ES-I3 (cell line): ENCODE results near the gene ZNF697.
A peak's percentile ranks its signal among the peaks of the same experiment; 100 is the strongest.
"Not testable (repeated sequence)": the region's sequence is repeated elsewhere in the genome, so short reads cannot be mapped to it uniquely, and the experiment has no call there.

Experiments
- H3K36me3 ChIP-seq: 2 replicates; pipeline ENCODE4 v1.6.1; 2013; ENCODE audit warnings: mild to moderate bottlenecking, low read length, control low read depth, moderate library complexity; ENCODE audit not compliant: insufficient read depth
- H3K4me1 ChIP-seq: 2 replicates; pipeline ENCODE4 v1.6.1; 2013; ENCODE audit warnings: mild to moderate bottlenecking, control low read depth, low read length; ENCODE audit not compliant: insufficient read depth
- H3K9ac ChIP-seq: 2 replicates; pipeline ENCODE4 v1.6.1; 2013; ENCODE audit warnings: low read depth, mild to moderate bottlenecking, low read length, moderate library complexity
- H3K9me3 ChIP-seq: 2 replicates; pipeline ENCODE4 v1.6.1; 2013; ENCODE audit warnings: mild to moderate bottlenecking, low read length, moderate library complexity; ENCODE audit not compliant: control insufficient read depth, insufficient read depth

Gene ZNF697

GRCh38 chr1:119647734-119648619, at the start of gene ZNF697:
TSS of gene ZNF697 (minus strand) at chr1:119648266. CDS start at chr1:119626100, 22,166 bp downstream.
- H3K36me3 ChIP-seq, result no peaks in the 10 kb centered on the region
- peak within 1 kb of the TSS; percentile 62 for H3K9ac ChIP-seq
- no peaks in the 10 kb centered on the region for H3K9me3 ChIP-seq
- peaks cover 35% of the 10 kb centered on the region for H3K4me1 ChIP-seq

DNA sequence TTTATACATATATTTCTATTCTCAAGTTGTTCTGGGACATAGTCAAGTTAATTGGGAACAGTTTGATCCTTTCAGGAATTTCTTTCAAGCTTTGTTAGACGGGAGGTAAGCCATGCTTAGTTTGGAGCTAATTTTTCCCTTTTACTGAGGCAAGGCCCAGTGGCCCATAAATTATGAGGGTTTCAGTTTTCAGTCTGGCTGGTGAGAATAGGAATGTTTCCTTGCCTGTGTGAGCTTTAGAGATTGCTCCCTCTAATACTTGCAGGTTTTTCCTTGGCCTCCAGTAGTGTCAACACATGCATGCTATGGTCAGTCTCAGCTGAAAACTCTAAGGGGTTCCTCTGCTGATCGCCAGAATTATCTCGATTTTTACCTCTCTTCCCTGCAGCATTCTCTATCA, 49.5 kb upstream of the ZNF697 start:
- Histone ChIP-seq H3K9ac (no peak overlapping the region), H3K9me3 (peaks cover 3% of the 10 kb centered on the region), H3K36me3 (no peaks in the 10 kb centered on the region), H3K4me1 (no peaks in the 10 kb centered on the region)

DNA sequence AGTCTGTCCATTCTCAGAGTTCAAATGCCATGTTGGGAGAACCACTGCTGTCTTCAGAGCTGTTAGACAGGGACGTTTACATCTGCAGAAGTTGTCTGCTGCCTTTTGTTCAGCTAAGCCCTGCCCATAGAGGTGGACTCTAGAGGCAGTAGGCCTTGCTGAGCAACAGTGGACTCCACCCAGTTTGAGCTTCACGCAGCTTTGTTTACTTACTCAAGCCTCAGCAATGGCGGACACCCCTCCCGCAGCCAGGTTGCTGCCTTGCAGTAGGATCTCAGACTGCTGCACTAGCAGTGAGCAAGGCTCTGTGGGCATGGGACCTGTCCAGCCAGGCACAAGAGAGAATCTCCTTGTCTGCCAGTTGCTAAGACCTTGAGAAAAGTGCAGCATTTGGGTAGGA, 48.8 kb upstream of the ZNF697 start:
- H3K36me3 ChIP-seq, H3K4me1 ChIP-seq, H3K9ac ChIP-seq, H3K9me3 ChIP-seq: not testable (repeated sequence)

DNA sequence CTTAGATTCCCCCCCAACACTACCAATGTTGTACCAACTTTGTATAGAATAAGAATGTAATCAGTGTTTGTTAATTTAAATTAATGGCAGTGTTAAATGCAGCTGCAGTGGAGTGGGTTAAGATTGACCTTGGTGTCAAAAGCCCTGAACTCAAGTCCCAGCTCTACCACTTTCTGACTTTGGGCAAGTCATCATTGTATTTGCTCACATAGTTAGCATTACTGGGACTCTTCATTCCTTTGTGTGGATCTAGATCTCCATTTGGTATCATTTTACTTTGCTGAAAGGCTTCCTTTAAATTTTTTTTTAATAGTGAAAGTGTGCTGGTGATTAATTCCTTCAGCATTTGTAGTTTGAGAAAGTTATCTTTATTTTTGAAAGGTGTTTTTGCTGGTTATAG, 41.4 kb upstream of the ZNF697 start:
- no peaks in the 10 kb centered on the region for H3K9me3 ChIP-seq
- H3K36me3 ChIP-seq, result no peaks in the 10 kb centered on the region
- no peak overlapping the region for H3K9ac ChIP-seq
- peaks cover 34% of the 10 kb centered on the region for H3K4me1 ChIP-seq

GRCh38 chr1:119688810-119689209, 40.7 kb upstream of the ZNF697 start:
- Histone ChIP-seq H3K9me3 (no peaks in the 10 kb centered on the region), H3K9ac (no peak overlapping the region), H3K36me3 (no peaks in the 10 kb centered on the region), H3K4me1 (peaks cover 34% of the 10 kb centered on the region)

- Histone ChIP-seq H3K4me1 (peaks cover 34% of the 10 kb centered on the region), H3K36me3 (no peaks in the 10 kb centered on the region), H3K9me3 (no peaks in the 10 kb centered on the region), H3K9ac (no peak overlapping the region)
These were observed 39.5 kb upstream of the ZNF697 start for GRCh38 chr1:119687434-119688079.

DNA sequence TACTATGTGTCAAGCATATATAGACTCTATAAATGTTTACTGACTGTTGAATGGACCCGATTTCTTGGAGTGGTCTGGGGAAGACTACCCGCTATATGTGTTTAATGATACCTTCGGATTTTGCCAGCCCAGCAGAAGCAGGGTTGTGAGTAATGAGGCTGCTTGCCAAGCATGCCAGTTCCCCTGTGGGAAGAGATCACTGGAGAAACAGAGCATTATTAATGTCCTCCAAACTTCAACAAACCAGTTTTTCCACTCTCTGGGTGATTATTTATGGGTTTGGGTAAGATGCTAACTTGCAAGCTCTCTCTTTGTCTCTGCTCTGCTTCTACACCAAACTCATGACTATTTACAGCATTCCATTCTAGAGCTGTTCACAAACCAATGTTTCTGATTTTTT, 38.6 kb upstream of the ZNF697 start:
- Histone ChIP-seq H3K9ac (no peak overlapping the region), H3K4me1 (peaks cover 34% of the 10 kb centered on the region), H3K9me3 (no peaks in the 10 kb centered on the region), H3K36me3 (no peaks in the 10 kb centered on the region)

- Histone ChIP-seq H3K4me1 (peaks cover 39% of the 10 kb centered on the region), H3K9me3 (no peaks in the 10 kb centered on the region), H3K36me3 (no peaks in the 10 kb centered on the region), H3K9ac (no peak overlapping the region)
These were observed 35.8 kb upstream of the ZNF697 start for GRCh38 chr1:119683893-119684292.

DNA sequence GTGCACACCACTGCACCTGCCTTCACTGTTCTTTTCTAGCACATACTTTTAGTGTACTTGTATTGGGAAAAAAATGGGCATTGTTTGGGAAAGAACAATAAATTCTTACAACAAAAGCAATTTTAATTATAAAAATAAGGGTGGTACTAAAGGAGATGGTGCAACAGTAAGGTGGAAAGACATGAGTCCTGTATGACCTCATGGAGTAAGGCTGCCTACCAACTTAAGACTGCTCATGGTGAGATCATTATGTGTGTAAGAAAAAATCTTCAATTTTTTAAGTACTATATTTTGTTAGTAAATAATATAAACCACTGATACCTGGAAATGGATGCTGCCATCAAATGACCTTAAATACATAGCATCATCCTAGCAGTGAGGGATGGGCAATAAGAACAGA, 34.1 kb upstream of the ZNF697 start:
- Histone ChIP-seq H3K36me3 (no peaks in the 10 kb centered on the region), H3K4me1 (peaks cover 25% of the 10 kb centered on the region), H3K9ac (no peak overlapping the region), H3K9me3 (no peaks in the 10 kb centered on the region)

GRCh38 chr1:119681560-119681959, 33.5 kb upstream of the ZNF697 start:
- peaks cover 19% of the 10 kb centered on the region for H3K4me1 ChIP-seq

GRCh38 chr1:119680723-119681122, 32.7 kb upstream of the ZNF697 start:
- Histone ChIP-seq H3K36me3 (no peaks in the 10 kb centered on the region), H3K9ac (no peak overlapping the region), H3K9me3 (no peaks in the 10 kb centered on the region), H3K4me1 (peaks cover 18% of the 10 kb centered on the region)

More at GRCh38 chr1:119681560-119681959, 33.5 kb upstream of the ZNF697 start:
- Histone ChIP-seq H3K9ac (no peak overlapping the region), H3K36me3 (no peaks in the 10 kb centered on the region), H3K9me3 (no peaks in the 10 kb centered on the region)

- Histone ChIP-seq H3K9ac (no peak overlapping the region), H3K4me1 (peaks cover 19% of the 10 kb centered on the region), H3K9me3 (no peaks in the 10 kb centered on the region), H3K36me3 (no peaks in the 10 kb centered on the region)
These were observed 32.1 kb upstream of the ZNF697 start for GRCh38 chr1:119680193-119680592.

DNA sequence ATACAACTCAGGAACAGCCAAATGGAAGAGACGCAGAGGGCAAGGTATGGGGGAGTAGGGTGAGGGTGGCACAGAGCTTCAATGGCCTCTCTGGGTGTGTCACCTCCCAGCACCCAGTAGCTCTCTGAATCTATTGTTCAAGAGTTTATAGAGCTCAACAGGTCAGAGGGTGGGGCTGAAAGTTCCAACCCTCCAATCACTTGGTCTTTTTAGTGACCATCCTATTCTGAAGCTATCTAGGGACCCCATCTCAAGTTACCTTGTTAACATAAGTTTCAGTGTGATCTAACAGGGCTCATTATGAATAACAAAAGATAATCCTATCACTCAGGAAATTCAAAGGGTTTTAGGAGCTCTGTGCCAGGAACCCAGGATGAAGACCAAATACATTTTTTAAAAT, 31.2 kb upstream of the ZNF697 start:
- peaks cover 21% of the 10 kb centered on the region for H3K4me1 ChIP-seq
- no peaks in the 10 kb centered on the region for H3K9me3 ChIP-seq
- no peaks in the 10 kb centered on the region for H3K36me3 ChIP-seq
- no peak overlapping the region for H3K9ac ChIP-seq

- H3K9ac ChIP-seq, result no peak overlapping the region
- peaks cover 34% of the 10 kb centered on the region for H3K4me1 ChIP-seq
- no peaks in the 10 kb centered on the region for H3K36me3 ChIP-seq
- H3K9me3 ChIP-seq, result no peaks in the 10 kb centered on the region
These were observed 28.6 kb upstream of the ZNF697 start for GRCh38 chr1:119676571-119677206.
